Osteoblast (primary cell): ENCODE measurements around the gene AKAP14. TPM values are rescaled to one million over a fixed set of nuclear protein-coding genes. Genes with fewer than 3 reads are reported as not detected.

ENCODE experiments used
- DNase-seq: peaks from one replicate; pipeline ENCODE4 v3.0.0; 2011; ENCODE audit warnings: low spot score, mixed read lengths; ENCODE audit not compliant: insufficient read length; ENCODE audit errors: missing footprints
- H2AFZ ChIP-seq: 2 replicates; pipeline ENCODE4 v1.6.0; 2011; ENCODE audit warnings: mild to moderate bottlenecking, low read length
- H3K27ac ChIP-seq: 2 replicates; pipeline ENCODE4 v1.5.1; 2011; ENCODE audit warnings: mild to moderate bottlenecking, low read depth, low read length, moderate library complexity
- H3K27me3 ChIP-seq: 2 replicates; pipeline ENCODE4 v1.6.0; 2012; ENCODE audit warnings: mild to moderate bottlenecking, control low read depth, inconsistent platforms, low read length, moderate library complexity; ENCODE audit not compliant: insufficient read depth
- H3K36me3 ChIP-seq: 2 replicates; pipeline ENCODE4 v1.5.1; 2011; ENCODE audit warnings: mild to moderate bottlenecking, low read length, control low read depth, moderate library complexity; ENCODE audit not compliant: insufficient read depth
- H3K4me1 ChIP-seq: 2 replicates; pipeline ENCODE4 v1.5.1; 2011; ENCODE audit warnings: mild to moderate bottlenecking, low read length, control low read depth, moderate library complexity; ENCODE audit not compliant: insufficient read depth
- H3K4me2 ChIP-seq: 2 replicates; pipeline ENCODE4 v1.6.0; 2011; ENCODE audit warnings: mild to moderate bottlenecking, low read length; ENCODE audit not compliant: insufficient read depth
- H3K4me3 ChIP-seq: fragments of 200-600 bp; sonication (generic); 3 replicates; pipeline ENCODE4 v1.5.1; 2012; ENCODE audit warnings: mild to moderate bottlenecking, low read length, inconsistent platforms; ENCODE audit not compliant: insufficient read depth
- H3K79me2 ChIP-seq: 2 replicates; pipeline ENCODE4 v1.6.0; 2012; ENCODE audit warnings: mild to moderate bottlenecking, low read length, control low read depth, inconsistent platforms; ENCODE audit not compliant: insufficient read depth
- H3K9me3 ChIP-seq: 2 replicates; pipeline ENCODE4 v1.5.1; 2011; ENCODE audit warnings: low read depth, low read length, control low read depth
- H4K20me1 ChIP-seq: 2 replicates; pipeline ENCODE4 v1.6.0; 2012; ENCODE audit warnings: mild to moderate bottlenecking, low read length, control low read depth; ENCODE audit not compliant: insufficient read depth
- CTCF ChIP-seq: IDR thresholded peaks from 2 replicates; pipeline ENCODE4 v1.5.1; 2011; ENCODE audit warnings: mild to moderate bottlenecking, low read depth, low read length, moderate library complexity; ENCODE audit errors: extremely low read depth
- total RNA-seq: library from RNA; depleted of rRNA; stranded (reverse); fragments of >200 nt; gene quantifications from 2 replicates; pipeline ENCODE4 v1.2.3, GENCODE V29; 2012

The AKAP14 gene
- total RNA-seq, 1 donor: not detected

- no peak for DNase-seq
- Histone ChIP-seq H3K36me3 (no peaks in the 10 kb centered on the region), H3K79me2 (no peaks in the 10 kb centered on the region), H3K4me2 (no peak overlapping the region), H3K4me3 (no peak overlapping the region), H3K27me3 (no peaks in the 10 kb centered on the region), H3K4me1 (no peaks in the 10 kb centered on the region), H3K9me3 (no peaks in the 10 kb centered on the region), H4K20me1 (no peaks in the 10 kb centered on the region), H2AFZ (no peak overlapping the region), H3K27ac (no peak overlapping the region)
- TF ChIP-seq CTCF: no peak
Observed at GRCh38 chrX:119899125-119899524, 3.4 kb downstream of the AKAP14 start.

GRCh38 chrX:119900976-119901375 is 5.3 kb downstream of the AKAP14 start:
- TF ChIP-seq CTCF: no peak
- Histone ChIP-seq H4K20me1 (no peaks in the 10 kb centered on the region), H3K36me3 (no peaks in the 10 kb centered on the region), H3K9me3 (no peaks in the 10 kb centered on the region), H3K4me1 (no peaks in the 10 kb centered on the region), H3K27ac (no peak overlapping the region), H2AFZ (no peak overlapping the region), H3K27me3 (no peaks in the 10 kb centered on the region), H3K4me2 (no peak overlapping the region), H3K79me2 (no peaks in the 10 kb centered on the region), H3K4me3 (no peak overlapping the region)
- no peak for DNase-seq

- no peak overlapping the region for H3K4me2 ChIP-seq
- no peaks in the 10 kb centered on the region for H3K27me3 ChIP-seq
- H3K4me3 ChIP-seq: no peak overlapping the region
- no peak for TF ChIP-seq CTCF
- H3K36me3 ChIP-seq: no peaks in the 10 kb centered on the region
- H3K4me1 ChIP-seq: no peaks in the 10 kb centered on the region
- no peak overlapping the region for H2AFZ ChIP-seq
- no peaks in the 10 kb centered on the region for H3K79me2 ChIP-seq
- H3K27ac ChIP-seq: no peak overlapping the region
- no peaks in the 10 kb centered on the region for H4K20me1 ChIP-seq
- no peaks in the 10 kb centered on the region for H3K9me3 ChIP-seq
- no peak for DNase-seq
Observed at GRCh38 chrX:119916310-119916709, 20.6 kb downstream of the AKAP14 start.

GRCh38 chrX:119917877-119918276 is 22.2 kb downstream of the AKAP14 start:
- Histone ChIP-seq H3K4me1 (no peaks in the 10 kb centered on the region), H3K36me3 (no peaks in the 10 kb centered on the region), H3K27ac (no peak overlapping the region), H3K4me2 (no peak overlapping the region), H3K27me3 (no peaks in the 10 kb centered on the region), H3K9me3 (no peaks in the 10 kb centered on the region), H3K79me2 (no peaks in the 10 kb centered on the region), H4K20me1 (no peaks in the 10 kb centered on the region), H3K4me3 (no peak overlapping the region), H2AFZ (no peak overlapping the region)
- TF ChIP-seq CTCF: no peak
- no peak for DNase-seq
